ENCODE data around the gene SLC9A1. TPM values are rescaled to one million over a fixed set of nuclear protein-coding genes. Genes with fewer than 3 reads are reported as not detected.

The SLC9A1 gene
- total and polyA plus RNA-seq, 2 donors (not counting 1 experiment from before 2014, with no cell fraction given) = 7.3 to 22.5 TPM

DNA sequence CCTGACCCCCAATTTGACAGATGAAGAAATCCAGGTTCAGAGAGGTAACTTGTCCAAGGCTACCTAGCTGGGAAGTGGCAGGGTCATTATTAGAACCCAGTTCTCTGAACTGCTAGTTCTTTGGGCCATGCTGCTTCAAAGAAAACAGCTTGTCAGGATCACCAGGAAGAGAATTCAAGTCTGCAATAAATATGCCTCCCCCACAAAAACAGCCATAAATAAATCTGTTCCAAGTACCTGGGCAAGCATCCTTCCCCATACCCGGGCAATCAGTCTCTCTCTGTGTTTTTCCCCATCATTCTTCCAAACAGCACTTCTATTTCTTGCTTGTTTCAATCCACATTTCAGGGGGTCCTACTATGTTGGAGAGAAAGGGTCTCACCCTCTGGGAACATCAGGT is 34.1 kb downstream of the SLC9A1 start:
- Mint-ChIP-seq H3K9me3 (ENCODE audit: insufficient read depth) (no peaks in the 10 kb centered on the region), H3K27ac (no peak overlapping the region), H3K4me1 (peaks cover 6% of the 10 kb centered on the region), H3K4me3 (no peak overlapping the region), H3K27me3 (no peaks in the 10 kb centered on the region)
- no peak for ATAC-seq (ENCODE audit: low read depth)
- intact Hi-C loops (cut with micrococcal nuclease) = no loop called here
- POLR2A ChIA-PET = no interaction called here
- Histone ChIP-seq H3K4me3 (ENCODE audit: control extremely low read depth in 1 of 5, extremely low read depth in 1 of 5, insufficient read depth in 1 of 5, low read depth in 2 of 5, low read length in 4 of 5) (no peak overlapping the region), H3K27me3 (replicated peaks in 1 of 4; ENCODE audit: control extremely low read depth in 1 of 4, control insufficient read depth in 3 of 4, insufficient read depth in 4 of 4, low read length in 3 of 4) (no peaks in the 10 kb centered on the region), H3K4me1 (ENCODE audit: control insufficient read depth in 2 of 2, insufficient read depth in 2 of 2, low read length in 2 of 2) (peaks cover 0 to 6% of the 10 kb centered on the region in 2 donors), H3K9me3 (ENCODE audit: control extremely low read depth in 1 of 3, control insufficient read depth in 2 of 3, insufficient read depth in 1 of 3, low read length in 2 of 3) (no peaks in the 10 kb centered on the region), H3K4me2 (replicated peaks; ENCODE audit: low read depth, low read length, poor library complexity, severe bottlenecking) (no peak overlapping the region), H3K27ac (ENCODE audit: low read length in 2 of 2) (no peak overlapping the region), H2AFZ (ENCODE audit: insufficient read depth, low read depth, low read length, poor library complexity, severe bottlenecking) (no peak overlapping the region), H3K9ac (ENCODE audit: low read length) (no peak overlapping the region), H3K79me2 (ENCODE audit: control insufficient read depth, insufficient read depth, low read length) (peaks cover 10% of the 10 kb centered on the region), H4K20me1 (ENCODE audit: control insufficient read depth, insufficient read depth, low read length, poor library complexity, severe bottlenecking) (no peaks in the 10 kb centered on the region), H3K36me3 (replicated peaks in 1 of 2; ENCODE audit: control extremely low read depth in 1 of 2, control insufficient read depth in 1 of 2, extremely low read depth in 1 of 2, insufficient read depth in 2 of 2, low read length in 1 of 2) (no peaks in the 10 kb centered on the region)
- TF ChIP-seq EZH2 (IDR thresholded peaks at IDR 0.05; ENCODE audit: borderline replicate concordance, insufficient read depth, low read depth, low read length, poor library complexity, severe bottlenecking) = no peak
- TF ChIP-seq, protein P1, sequence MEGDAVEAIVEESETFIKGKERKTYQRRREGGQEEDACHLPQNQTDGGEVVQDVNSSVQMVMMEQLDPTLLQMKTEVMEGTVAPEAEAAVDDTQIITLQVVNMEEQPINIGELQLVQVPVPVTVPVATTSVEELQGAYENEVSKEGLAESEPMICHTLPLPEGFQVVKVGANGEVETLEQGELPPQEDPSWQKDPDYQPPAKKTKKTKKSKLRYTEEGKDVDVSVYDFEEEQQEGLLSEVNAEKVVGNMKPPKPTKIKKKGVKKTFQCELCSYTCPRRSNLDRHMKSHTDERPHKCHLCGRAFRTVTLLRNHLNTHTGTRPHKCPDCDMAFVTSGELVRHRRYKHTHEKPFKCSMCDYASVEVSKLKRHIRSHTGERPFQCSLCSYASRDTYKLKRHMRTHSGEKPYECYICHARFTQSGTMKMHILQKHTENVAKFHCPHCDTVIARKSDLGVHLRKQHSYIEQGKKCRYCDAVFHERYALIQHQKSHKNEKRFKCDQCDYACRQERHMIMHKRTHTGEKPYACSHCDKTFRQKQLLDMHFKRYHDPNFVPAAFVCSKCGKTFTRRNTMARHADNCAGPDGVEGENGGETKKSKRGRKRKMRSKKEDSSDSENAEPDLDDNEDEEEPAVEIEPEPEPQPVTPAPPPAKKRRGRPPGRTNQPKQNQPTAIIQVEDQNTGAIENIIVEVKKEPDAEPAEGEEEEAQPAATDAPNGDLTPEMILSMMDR (IDR thresholded peaks at IDR 0.05) = no peak
- WGBS (ENCODE audit: insufficient coverage) = no CpG with 5 or more reads among the region's 1 CpG
- CTCF ChIA-PET = interaction anchor here (1.0 kb wide), 1 partner anchor 18 kb away, joined by 3 read pairs; no protein-coding TSS in a partner anchor
- DNase-seq = no peak

DNA sequence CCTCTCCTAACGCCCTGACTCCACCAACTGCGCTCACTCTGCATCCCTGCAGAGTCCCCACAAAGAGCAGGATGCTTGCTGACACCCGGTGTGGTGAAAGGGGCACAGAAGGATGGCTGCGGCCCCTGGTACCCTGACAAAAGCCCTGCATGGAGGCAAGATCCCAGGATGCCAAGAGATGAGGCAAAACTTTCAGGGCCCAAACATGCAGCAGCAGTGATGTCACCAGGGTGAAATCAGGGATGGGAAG is 36.6 kb downstream of the SLC9A1 start:
- Mint-ChIP-seq H3K27me3 (no peaks in the 10 kb centered on the region), H3K9me3 (ENCODE audit: insufficient read depth) (no peaks in the 10 kb centered on the region), H3K4me1 (peaks cover 6% of the 10 kb centered on the region), H3K4me3 (no peak overlapping the region), H3K27ac (no peak overlapping the region)
- intact Hi-C loops (cut with micrococcal nuclease) = no loop called here
- DNase-seq = no peak
- 95% methylated on average over 4 of the region's 4 CpGs for WGBS (ENCODE audit: insufficient coverage)
- Histone ChIP-seq H3K9ac (ENCODE audit: low read length) (no peak overlapping the region), H3K36me3 (replicated peaks in 1 of 2; ENCODE audit: control extremely low read depth in 1 of 2, control insufficient read depth in 1 of 2, extremely low read depth in 1 of 2, insufficient read depth in 2 of 2, low read length in 1 of 2) (no peaks in the 10 kb centered on the region), H2AFZ (ENCODE audit: insufficient read depth, low read depth, low read length, poor library complexity, severe bottlenecking) (no peak overlapping the region), H3K79me2 (ENCODE audit: control insufficient read depth, insufficient read depth, low read length) (peaks cover 7% of the 10 kb centered on the region), H4K20me1 (ENCODE audit: control insufficient read depth, insufficient read depth, low read length, poor library complexity, severe bottlenecking) (no peaks in the 10 kb centered on the region), H3K27ac (ENCODE audit: low read length in 2 of 2) (no peak overlapping the region), H3K4me2 (replicated peaks; ENCODE audit: low read depth, low read length, poor library complexity, severe bottlenecking) (no peak overlapping the region), H3K4me1 (ENCODE audit: control insufficient read depth in 2 of 2, insufficient read depth in 2 of 2, low read length in 2 of 2) (peaks cover 0 to 6% of the 10 kb centered on the region in 2 donors), H3K9me3 (ENCODE audit: control extremely low read depth in 1 of 3, control insufficient read depth in 2 of 3, insufficient read depth in 1 of 3, low read length in 2 of 3) (no peaks in the 10 kb centered on the region), H3K27me3 (replicated peaks in 1 of 4; ENCODE audit: control extremely low read depth in 1 of 4, control insufficient read depth in 3 of 4, insufficient read depth in 4 of 4, low read length in 3 of 4) (no peaks in the 10 kb centered on the region), H3K4me3 (ENCODE audit: control extremely low read depth in 1 of 5, extremely low read depth in 1 of 5, insufficient read depth in 1 of 5, low read depth in 2 of 5, low read length in 4 of 5) (no peak overlapping the region)
- TF ChIP-seq, protein P1 (IDR thresholded peaks at IDR 0.05) = no peak
- no peak for TF ChIP-seq EZH2 (IDR thresholded peaks at IDR 0.05; ENCODE audit: borderline replicate concordance, insufficient read depth, low read depth, low read length, poor library complexity, severe bottlenecking)
- ATAC-seq (ENCODE audit: low read depth) = no peak
- ChIA-PET POLR2A (interaction anchor here (0.6 kb wide), 1 partner anchor 557 kb away, joined by 6 read pairs; no protein-coding TSS in a partner anchor), CTCF (interaction anchor here (1.6 kb wide), 1 partner anchor 165 kb away, joined by 6 read pairs; no protein-coding TSS in a partner anchor)
